CD4-positive, alpha-beta T cell (primary cell): Measurements from ENCODE around the gene CETP. TPM values are rescaled to one million over a fixed set of nuclear protein-coding genes. Genes with fewer than 3 reads are reported as not detected.
"Not testable (repeated sequence)": the region's sequence is repeated elsewhere in the genome, so short reads cannot be mapped to it uniquely, and the experiment has no call there.

Source experiments
- ATAC-seq: fragments of 200-7000 bp; cut with Tn5 transposase; one replicate; pipeline ENCODE4 v1.10.0; 2022; ENCODE audit warnings: mild to moderate bottlenecking; ENCODE audit not compliant: poor library complexity
- CTCF ChIA-PET: fragments of 350-600 bp; sonication (Branson Sonifier 250); formaldehyde crosslinking; loops from one replicate; lab custom pipeline; 2021; ENCODE audit warnings: antibody characterized with exemption, inconsistent platforms; lab: Charles Lee
- POLR2A ChIA-PET: fragments of 350-600 bp; sonication (Branson Sonifier 250); formaldehyde crosslinking; loops from one replicate; lab custom pipeline; 2021; ENCODE audit warnings: antibody characterized with exemption, inconsistent platforms; lab: Charles Lee
- DNase-seq, 14 experiments: peaks; one replicate each; pipeline ENCODE4 v3.0.0-alpha.2; 2013 to 2020; ENCODE audit warnings: mixed read lengths in 2 of 14
- H3K27ac ChIP-seq, 2 donors: one replicate each; pipeline versions ENCODE4 v1.5.1 to v1.7.0; 2013; ENCODE audit warnings: low read length in 2 of 2, low read depth in 1 of 2, mild to moderate bottlenecking in 1 of 2
- H3K27me3 ChIP-seq, 2 experiments: 1 replicate in 1 of 2; 2 replicates in 1 of 2; pipeline versions ENCODE4 v1.6.1 to v1.7.0; 2013; ENCODE audit warnings: low read length in 2 of 2, control low read depth in 1 of 2, mild to moderate bottlenecking in 1 of 2, moderate library complexity in 1 of 2; ENCODE audit not compliant: insufficient read depth in 2 of 2, control insufficient read depth in 1 of 2
- H3K36me3 ChIP-seq: one replicate; pipeline ENCODE4 v1.6.1; 2013; ENCODE audit warnings: low read length, control low read depth; ENCODE audit not compliant: insufficient read depth
- H3K4me1 ChIP-seq: one replicate; pipeline ENCODE4 v1.6.1; 2013; ENCODE audit warnings: low read length, control low read depth; ENCODE audit not compliant: insufficient read depth
- H3K4me3 ChIP-seq: one replicate; pipeline ENCODE4 v1.5.1; 2013; ENCODE audit warnings: mild to moderate bottlenecking, low read length, moderate library complexity
- H3K9me3 ChIP-seq, 2 experiments: 1 replicate in 1 of 2; 2 replicates in 1 of 2; pipeline versions ENCODE4 v1.6.1 to v1.7.0; 2013; ENCODE audit warnings: low read length in 2 of 2, mild to moderate bottlenecking in 2 of 2, control low read depth in 1 of 2, moderate library complexity in 1 of 2; ENCODE audit not compliant: control insufficient read depth in 1 of 2, insufficient read depth in 1 of 2
- H3K27ac Mint-ChIP-seq: one replicate; pipeline ENCODE4 v1.8.0; 2020; ENCODE audit warnings: mixed read lengths
- H3K27me3 Mint-ChIP-seq: one replicate; pipeline ENCODE4 v1.8.0; 2021; ENCODE audit warnings: mixed read lengths
- H3K36me3 Mint-ChIP-seq: one replicate; pipeline ENCODE4 v1.8.0; 2021; ENCODE audit warnings: low read depth, mixed read lengths
- H3K4me1 Mint-ChIP-seq: one replicate; pipeline ENCODE4 v1.8.0; 2021; ENCODE audit warnings: low read depth, mixed read lengths
- H3K4me3 Mint-ChIP-seq: one replicate; pipeline ENCODE4 v1.8.0; 2020; ENCODE audit warnings: mild to moderate bottlenecking, mixed read lengths
- H3K9me3 Mint-ChIP-seq: one replicate; pipeline ENCODE4 v1.8.0; 2020; ENCODE audit warnings: mixed read lengths
- CTCF ChIP-seq: fragments of 200-600 bp; IDR thresholded peaks from one replicate; pipeline ENCODE4 v1.8.0; 2022; ENCODE audit warnings: antibody characterized with exemption, mild to moderate bottlenecking
- intact Hi-C, 2 experiments: fragments of 100-400 bp; cut with DNase I in 1 of 2; cut with micrococcal nuclease in 1 of 2; formaldehyde crosslinking; loops; one replicate each; pipeline versions ENCODE4 v1.15.1 to v1.9.0; 2023 to 2025; cut with DNase I, micrococcal nuclease
- total RNA-seq, 174 experiments: library from RNA in 2 of 174; stranded (reverse) in 2 of 174; gene quantifications; one replicate each; pipeline ENCODE4 v1.2.3 and lab custom pipeline; 2021 to 2026

Gene CETP
- total RNA-seq, 2 experiments from 2014 or later = not detected

DNA sequence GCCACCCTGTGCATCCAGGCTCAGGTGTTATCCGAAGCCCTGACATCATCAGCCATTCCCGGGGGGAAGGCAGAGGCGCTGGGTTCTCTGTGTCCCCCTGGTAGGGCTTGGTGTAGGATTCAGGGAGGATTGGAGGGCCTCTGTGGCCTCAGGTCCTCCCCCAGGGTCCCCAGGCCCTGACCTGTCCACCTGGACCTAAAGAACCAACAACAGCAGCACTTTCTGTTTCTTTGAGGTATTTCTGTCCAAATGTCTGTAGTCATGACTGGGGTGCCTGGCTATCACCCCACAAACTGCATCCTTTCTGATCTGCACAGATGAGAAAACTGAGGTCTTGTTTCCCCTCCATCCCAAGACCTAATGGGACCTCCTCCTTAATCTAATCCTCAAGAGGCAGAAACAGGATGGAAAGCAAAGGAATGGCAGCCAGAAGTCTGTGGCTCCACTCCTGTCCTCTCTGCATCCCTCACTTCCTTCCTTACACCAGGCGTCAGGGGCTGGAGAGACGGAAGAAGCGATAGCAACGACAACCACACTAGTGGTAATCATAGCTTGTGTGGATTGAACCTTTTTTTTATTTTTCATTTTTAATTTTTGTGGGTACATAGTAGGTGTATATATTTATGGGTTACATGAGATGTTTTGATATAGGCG, 39.4 kb downstream of the CETP start:
- no peaks in the 10 kb centered on the region for H3K27me3 ChIP-seq
- POLR2A ChIA-PET = no interaction called here
- DNase-seq = peak in 2 of 14 experiments; percentile 3 to 26
- H3K36me3 ChIP-seq = peaks cover 45% of the 10 kb centered on the region
- no peak overlapping the region for H3K4me3 ChIP-seq
- no peaks in the 10 kb centered on the region for H3K9me3 ChIP-seq
- H3K4me1 ChIP-seq = peaks cover 89% of the 10 kb centered on the region
- Mint-ChIP-seq H3K4me1 (peaks cover 92% of the 10 kb centered on the region), H3K27ac (peak overlapping the region; percentile 96), H3K4me3 (no peak overlapping the region), H3K27me3 (no peaks in the 10 kb centered on the region), H3K9me3 (no peaks in the 10 kb centered on the region), H3K36me3 (peaks cover 86% of the 10 kb centered on the region)
- H3K27ac ChIP-seq = peak overlapping the region; percentile 69 to 88
- CTCF ChIA-PET = no interaction called here
- intact Hi-C loops = no loop called here
- ATAC-seq = no peak
- TF ChIP-seq CTCF = no peak

GRCh38 chr16:57003439-57004386, 42.0 kb downstream of the CETP start:
- TF ChIP-seq CTCF = no peak
- no peaks in the 10 kb centered on the region for H3K27me3 Mint-ChIP-seq
- Histone ChIP-seq H3K36me3 (peaks cover 46% of the 10 kb centered on the region), H3K27ac (peak overlapping the region; percentile 5 to 41), H3K9me3 (no peaks in the 10 kb centered on the region), H3K27me3 (no peaks in the 10 kb centered on the region), H3K4me3 (no peak overlapping the region), H3K4me1 (peaks cover 79% of the 10 kb centered on the region)
- no peak for ATAC-seq
- peaks cover 79% of the 10 kb centered on the region for H3K36me3 Mint-ChIP-seq
- peak in 2 of 14 experiments; percentile 5 to 25 for DNase-seq
- intact Hi-C loops = no loop called here
- CTCF ChIA-PET = no interaction called here
- H3K4me3 Mint-ChIP-seq = peak overlapping the region; percentile 39
- POLR2A ChIA-PET = interaction anchor here (0.8 to 9.9 kb wide), 5 partner anchors 11 to 38 kb away, joined by 3 to 68 read pairs (median 3); partner anchors contain the start of gene NLRC5
- H3K9me3 Mint-ChIP-seq = no peaks in the 10 kb centered on the region
- peak overlapping the region; percentile 50 for H3K27ac Mint-ChIP-seq
- H3K4me1 Mint-ChIP-seq = peaks cover 78% of the 10 kb centered on the region

DNA sequence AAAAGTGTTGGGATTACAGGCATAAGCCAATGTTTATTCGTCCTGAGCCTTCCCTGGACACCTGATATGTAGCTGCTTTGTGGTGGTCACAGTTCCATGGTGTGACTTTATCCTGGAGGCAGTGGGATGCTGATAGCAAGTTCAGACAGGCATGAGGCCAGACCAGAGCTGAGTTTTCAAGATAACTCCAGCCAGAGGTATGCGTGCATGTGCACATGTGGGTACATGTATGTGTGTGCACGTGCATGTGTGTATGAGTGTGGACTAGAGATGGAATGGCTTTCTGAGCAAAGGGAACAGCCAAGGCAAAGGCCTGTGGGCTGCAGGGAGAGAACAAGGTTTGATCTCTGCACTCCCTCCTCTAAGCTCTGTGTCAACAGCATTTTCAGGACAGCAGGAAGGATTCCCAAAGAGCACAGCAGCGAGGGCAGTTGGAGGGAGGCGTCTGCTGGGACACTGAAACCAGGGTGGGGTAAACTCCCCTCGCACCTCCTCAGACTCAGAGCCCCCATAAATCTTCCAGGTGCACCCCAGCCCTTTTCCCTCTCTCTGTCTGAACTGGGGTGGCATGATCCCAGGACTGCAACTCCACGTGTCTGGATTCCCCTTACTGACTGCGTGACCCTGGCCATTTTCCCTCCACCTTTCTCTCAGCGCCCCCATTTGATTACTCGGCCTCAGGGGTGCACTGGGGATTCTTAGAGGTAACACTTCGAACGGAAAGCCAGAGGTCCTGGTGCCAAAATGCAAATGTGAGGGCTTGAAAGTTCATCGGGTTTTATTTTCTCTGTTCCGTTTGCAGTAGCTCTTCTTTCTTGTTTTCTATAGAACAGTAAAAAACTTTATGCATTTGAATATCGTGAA, 42.9 kb downstream of the CETP start:
- POLR2A ChIA-PET = interaction anchor here (0.8 to 9.9 kb wide), 4 partner anchors 9 to 37 kb away, joined by 3 to 68 read pairs (median 5); partner anchors contain the start of gene NLRC5
- peak overlapping the region; percentile 33 to 41 for H3K27ac ChIP-seq
- Mint-ChIP-seq H3K4me1 (peaks cover 73% of the 10 kb centered on the region), H3K9me3 (no peaks in the 10 kb centered on the region), H3K27ac (peak overlapping the region; percentile 50), H3K36me3 (peaks cover 73% of the 10 kb centered on the region), H3K4me3 (peak overlapping the region; percentile 34), H3K27me3 (no peaks in the 10 kb centered on the region)
- peak in 1 of 14 experiments; percentile 17 for DNase-seq
- H3K27me3 ChIP-seq = no peaks in the 10 kb centered on the region
- no peaks in the 10 kb centered on the region for H3K9me3 ChIP-seq
- peaks cover 79% of the 10 kb centered on the region for H3K4me1 ChIP-seq
- intact Hi-C loops = no loop called here
- no peak for ATAC-seq
- H3K4me3 ChIP-seq = no peak overlapping the region
- CTCF ChIA-PET = interaction anchor here (0.9 to 2.0 kb wide), 3 partner anchors 12 to 19 kb away, joined by 4 to 6 read pairs (median 4); partner anchors contain the start of gene NLRC5
- H3K36me3 ChIP-seq = peaks cover 43% of the 10 kb centered on the region
- no peak for TF ChIP-seq CTCF

DNA sequence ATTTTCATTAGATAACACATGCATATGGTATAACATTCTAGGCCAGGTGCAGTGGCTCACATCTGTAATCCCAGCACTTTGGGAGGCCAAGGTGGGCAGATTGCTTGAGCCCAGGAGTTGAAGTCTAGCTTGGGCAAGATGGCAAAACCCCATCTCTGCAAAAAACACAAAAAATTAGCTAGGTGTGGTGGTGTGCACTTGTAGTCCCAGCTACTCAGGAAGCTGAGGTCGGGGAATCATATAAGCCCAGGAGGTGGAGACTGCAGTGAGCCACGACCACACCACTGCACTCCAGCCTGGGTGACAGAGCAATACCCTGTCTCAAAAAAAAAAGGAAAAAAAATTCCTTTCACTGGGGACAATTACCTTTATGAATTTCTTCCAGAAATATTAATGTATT, 43.8 kb downstream of the CETP start:
- peak overlapping the region; percentile 50 for H3K27ac Mint-ChIP-seq
- CTCF ChIA-PET = interaction anchor here (0.9 to 2.0 kb wide), 3 partner anchors 11 to 18 kb away, joined by 4 to 6 read pairs (median 4); partner anchors contain the start of gene NLRC5
- H3K27me3 ChIP-seq, H3K9me3 Mint-ChIP-seq, ATAC-seq, intact Hi-C loops, H3K27me3 Mint-ChIP-seq, H3K4me3 Mint-ChIP-seq, H3K4me3 ChIP-seq, H3K9me3 ChIP-seq: not testable (repeated sequence)
- POLR2A ChIA-PET = interaction anchor here (0.6 to 9.9 kb wide), 4 partner anchors 10 to 180 kb away, joined by 3 to 68 read pairs (median 5); partner anchors contain the start of genes NLRC5, PSME3IP1 and RSPRY1
- Histone ChIP-seq H3K4me1 (peaks cover 78% of the 10 kb centered on the region), H3K27ac (peak overlapping the region in 1 of 2 donors; percentile 33), H3K36me3 (peaks cover 40% of the 10 kb centered on the region)
- DNase-seq = peak in 2 of 14 experiments; percentile 10 to 39
- H3K36me3 Mint-ChIP-seq = peaks cover 75% of the 10 kb centered on the region
- peaks cover 71% of the 10 kb centered on the region for H3K4me1 Mint-ChIP-seq
